Epithelial cell of proximal tubule (primary cell): ENCODE results near the gene GREB1L. TPM values are rescaled to one million over a fixed set of nuclear protein-coding genes. Genes with fewer than 3 reads are reported as not detected.
"Not testable (repeated sequence)": the region's sequence is repeated elsewhere in the genome, so short reads cannot be mapped to it uniquely, and the experiment has no call there.

Source experiments
- DNase-seq: peaks from one replicate; pipeline ENCODE4 v3.0.0-alpha.2; 2011; ENCODE audit warnings: low read depth
- H3K4me3 ChIP-seq: 2 replicates; pipeline ENCODE4 v1.5.1; 2011; ENCODE audit warnings: low read depth, mild to moderate bottlenecking, low read length
- total RNA-seq: library from RNA; depleted of rRNA; stranded (reverse); fragments of >200 nt; gene quantifications from 2 replicates; pipeline ENCODE4 v1.2.3, GENCODE V29; 2015
- TF ChIP-seq, protein P1 (sequence below): conservative IDR thresholded peaks from 2 replicates; pipeline ENCODE4 v1.5.1; 2012; ENCODE audit warnings: low read depth, mild to moderate bottlenecking, low read length

GREB1L gene
- total RNA-seq, 1 donor from 2014 or later, result 6.2 TPM

DNA sequence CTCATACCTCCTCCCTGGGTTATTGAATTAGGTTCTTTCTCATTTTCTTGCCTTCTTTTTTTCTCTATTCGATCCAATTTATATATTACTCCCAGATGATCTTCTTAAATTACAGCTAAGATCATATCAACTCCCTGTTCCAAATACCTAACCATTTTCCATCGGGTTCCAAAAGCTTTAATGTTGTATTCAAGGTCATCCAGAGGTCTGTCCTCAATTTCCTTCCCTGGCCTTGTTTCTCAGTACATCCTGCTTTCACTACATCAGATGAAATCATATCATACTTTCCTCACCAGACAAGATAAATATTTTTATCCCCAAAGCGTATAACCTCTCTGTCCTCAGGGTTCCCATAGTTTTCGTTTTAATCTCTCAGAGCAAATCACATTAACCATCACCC lies 36.3 kb upstream of the GREB1L start:
- no peak for DNase-seq
- no peak overlapping the region for H3K4me3 ChIP-seq
- TF ChIP-seq, protein P1, sequence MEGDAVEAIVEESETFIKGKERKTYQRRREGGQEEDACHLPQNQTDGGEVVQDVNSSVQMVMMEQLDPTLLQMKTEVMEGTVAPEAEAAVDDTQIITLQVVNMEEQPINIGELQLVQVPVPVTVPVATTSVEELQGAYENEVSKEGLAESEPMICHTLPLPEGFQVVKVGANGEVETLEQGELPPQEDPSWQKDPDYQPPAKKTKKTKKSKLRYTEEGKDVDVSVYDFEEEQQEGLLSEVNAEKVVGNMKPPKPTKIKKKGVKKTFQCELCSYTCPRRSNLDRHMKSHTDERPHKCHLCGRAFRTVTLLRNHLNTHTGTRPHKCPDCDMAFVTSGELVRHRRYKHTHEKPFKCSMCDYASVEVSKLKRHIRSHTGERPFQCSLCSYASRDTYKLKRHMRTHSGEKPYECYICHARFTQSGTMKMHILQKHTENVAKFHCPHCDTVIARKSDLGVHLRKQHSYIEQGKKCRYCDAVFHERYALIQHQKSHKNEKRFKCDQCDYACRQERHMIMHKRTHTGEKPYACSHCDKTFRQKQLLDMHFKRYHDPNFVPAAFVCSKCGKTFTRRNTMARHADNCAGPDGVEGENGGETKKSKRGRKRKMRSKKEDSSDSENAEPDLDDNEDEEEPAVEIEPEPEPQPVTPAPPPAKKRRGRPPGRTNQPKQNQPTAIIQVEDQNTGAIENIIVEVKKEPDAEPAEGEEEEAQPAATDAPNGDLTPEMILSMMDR, result no peak

DNA sequence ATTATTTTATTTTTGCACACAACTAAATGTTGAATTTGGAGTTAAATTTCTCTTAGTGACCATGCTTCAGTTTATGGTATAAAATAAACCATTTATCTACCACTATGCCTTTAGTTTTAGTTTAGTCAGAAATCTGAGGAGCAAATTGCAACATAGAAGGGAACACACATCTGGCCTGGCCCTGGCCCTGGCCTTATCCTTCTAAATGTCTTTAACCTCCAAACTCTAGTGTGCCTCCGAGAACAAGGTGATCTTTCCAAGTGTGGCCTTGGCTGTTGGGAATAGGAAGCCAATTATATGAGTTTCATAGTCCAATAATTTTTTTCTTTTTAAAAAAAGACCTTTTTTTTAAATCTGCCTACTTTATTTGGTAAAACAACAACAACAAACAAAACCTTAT lies 31.8 kb upstream of the GREB1L start:
- H3K4me3 ChIP-seq, result no peak overlapping the region
- TF ChIP-seq, protein P1, result no peak
- no peak for DNase-seq

DNA sequence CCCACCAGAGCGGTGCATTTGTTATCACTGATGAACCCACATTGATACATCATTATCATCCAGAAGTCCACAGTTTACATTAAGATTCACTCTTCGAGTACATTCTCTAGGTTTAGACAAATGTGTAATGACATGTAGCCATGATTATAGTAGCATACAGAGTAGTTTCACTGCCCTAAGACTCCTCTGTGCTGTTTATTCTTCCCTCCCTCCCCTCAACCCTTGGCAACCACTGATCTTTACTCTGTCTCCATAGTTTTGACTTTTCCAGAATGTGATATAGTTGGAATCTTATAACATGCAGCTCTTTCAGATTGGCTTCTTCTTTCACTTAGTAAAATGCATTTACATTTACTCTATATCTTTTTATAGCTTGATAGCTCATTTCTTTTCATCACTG lies 31.2 kb upstream of the GREB1L start:
- DNase-seq, result no peak
- TF ChIP-seq, protein P1, result no peak
- no peak overlapping the region for H3K4me3 ChIP-seq

DNA sequence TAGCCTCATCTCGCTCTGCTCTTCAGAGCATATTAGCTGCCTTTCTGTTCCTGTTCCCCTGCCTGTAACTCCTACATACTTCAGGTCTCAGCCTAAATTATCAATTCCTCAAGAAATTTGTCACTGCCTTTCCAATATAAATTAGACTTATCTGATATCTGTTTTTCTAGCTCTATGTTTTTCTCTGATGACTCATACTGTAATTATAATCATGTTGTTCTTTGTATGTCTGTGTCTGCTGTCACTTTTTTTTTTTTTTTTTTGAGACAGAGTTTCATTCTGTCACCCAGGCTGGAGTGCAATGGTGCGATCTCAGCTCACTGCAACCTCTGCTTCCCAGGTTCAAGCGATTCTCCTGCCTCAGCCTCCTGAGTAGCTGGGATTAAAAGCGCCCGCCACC lies 27.6 kb upstream of the GREB1L start:
- DNase-seq, result not testable (repeated sequence)

DNA sequence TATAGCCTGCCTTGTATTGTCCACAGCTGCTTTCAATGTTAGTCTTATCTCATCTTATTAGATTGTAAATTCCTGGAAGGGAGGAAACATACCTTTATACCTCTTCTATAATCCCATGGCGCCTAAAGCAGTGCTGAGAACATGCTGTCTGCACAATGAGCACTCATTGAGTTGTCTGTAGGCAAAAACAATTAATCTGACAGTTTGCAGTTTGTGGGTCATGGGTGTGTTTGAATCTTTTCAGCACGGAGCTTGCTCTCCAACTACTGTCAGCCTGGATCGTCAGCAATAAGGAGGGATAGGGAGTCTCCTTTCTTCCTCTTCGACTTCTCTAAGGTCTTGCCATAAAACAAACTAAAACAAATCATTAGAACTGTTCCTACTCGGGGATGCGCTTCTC lies 26.5 kb upstream of the GREB1L start:
- DNase-seq, result no peak
- TF ChIP-seq, protein P1, result no peak
- H3K4me3 ChIP-seq, result no peak overlapping the region

More for the DNA sequence above, 27.6 kb upstream of the GREB1L start:
- not testable (repeated sequence) for H3K4me3 ChIP-seq

DNA sequence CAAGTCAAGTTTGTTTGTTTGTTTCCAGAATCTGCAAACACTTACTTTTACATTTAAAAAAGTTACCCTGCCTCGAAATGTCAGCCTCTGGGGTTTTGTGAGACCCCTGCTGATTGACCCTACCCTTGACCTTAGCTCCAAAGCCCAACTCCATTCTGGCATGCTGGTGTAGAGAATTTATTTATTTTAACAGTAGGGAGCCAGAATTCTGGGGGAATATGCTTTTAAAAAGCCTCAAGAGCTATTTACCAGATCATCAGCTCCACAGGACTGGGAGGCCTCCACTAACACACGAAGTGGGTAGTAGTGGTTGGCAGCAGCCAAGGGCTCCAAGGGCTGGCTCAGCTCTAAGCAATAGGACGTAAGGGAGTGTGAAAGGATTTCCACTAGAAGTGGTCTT lies 23.2 kb upstream of the GREB1L start:
- DNase-seq, result no peak
- TF ChIP-seq, protein P1, result no peak
- no peak overlapping the region for H3K4me3 ChIP-seq

DNA sequence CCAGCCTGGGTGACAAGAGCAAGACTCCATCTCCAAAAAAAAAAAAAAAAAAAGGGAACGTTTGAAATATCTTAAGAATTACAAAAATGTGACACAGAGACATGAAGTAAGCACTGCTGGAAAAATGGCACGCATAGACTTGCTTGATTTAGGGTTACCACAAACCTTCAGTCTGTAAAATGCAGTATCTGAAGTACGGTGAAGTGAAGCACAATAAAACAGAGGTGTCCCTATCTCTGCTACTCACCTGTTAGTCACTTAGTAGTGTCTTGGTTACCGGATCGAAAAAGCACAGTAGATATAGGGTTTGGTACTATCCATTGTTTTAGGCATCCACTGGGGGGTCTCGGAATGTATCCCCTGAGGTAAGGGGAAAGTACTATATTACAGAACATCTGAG lies 11.6 kb upstream of the GREB1L start:
- DNase-seq, result no peak
- H3K4me3 ChIP-seq, result no peak overlapping the region
- TF ChIP-seq, protein P1, result no peak
